Fibroblast of skin of abdomen (primary cell): ENCODE data around the gene WWC2.
"Not testable (repeated sequence)": the region's sequence is repeated elsewhere in the genome, so short reads cannot be mapped to it uniquely, and the experiment has no call there.

Source experiments
- DNase-seq: peaks from one replicate; pipeline ENCODE4 v3.0.0-alpha.2; 2013

Gene WWC2

GRCh38 chr4:183303301-183303700, 204.2 kb downstream of the WWC2 start:
- no peak for DNase-seq

- DNase-seq: no peak
Measured at GRCh38 chr4:183304067-183304466, 205.0 kb downstream of the WWC2 start.

- DNase-seq: no peak
Measured at GRCh38 chr4:183304538-183304937, 205.5 kb downstream of the WWC2 start.

- no peak for DNase-seq
Measured at GRCh38 chr4:183306811-183307210, 207.8 kb downstream of the WWC2 start.

- DNase-seq: no peak
Measured at GRCh38 chr4:183312841-183313240, 213.8 kb downstream of the WWC2 start.

- no peak for DNase-seq
Measured at GRCh38 chr4:183314336-183314735, 215.3 kb downstream of the WWC2 start.

GRCh38 chr4:183314806-183315205, 215.7 kb downstream of the WWC2 start:
- DNase-seq: no peak

- DNase-seq: no peak
Measured at GRCh38 chr4:183318656-183319055, 219.6 kb downstream of the WWC2 start.

GRCh38 chr4:183320211-183321059, 221.4 kb downstream of the WWC2 start, which contains the start of gene CLDN22:
CLDN22 (minus strand) TSS chr4:183320276; CDS start chr4:183320218, 58 bp downstream.
- DNase-seq: no peak

- DNase-seq: no peak
Measured at GRCh38 chr4:183321079-183321478, 222.0 kb downstream of the WWC2 start.

GRCh38 chr4:183321516-183321915, 222.5 kb downstream of the WWC2 start:
- no peak for DNase-seq

GRCh38 chr4:183322326-183322725, 223.3 kb downstream of the WWC2 start, which contains the start of gene CLDN24:
CLDN24 (minus strand) TSS chr4:183322426; CDS start chr4:183322426, 0 bp downstream.
- no peak for DNase-seq

- no peak for DNase-seq
Measured at GRCh38 chr4:183323295-183323694, 224.2 kb downstream of the WWC2 start.

- DNase-seq: not testable (repeated sequence)
Measured at GRCh38 chr4:183324056-183324455, 225.0 kb downstream of the WWC2 start.

GRCh38 chr4:183324619-183325018, 225.6 kb downstream of the WWC2 start:
- no peak for DNase-seq

- DNase-seq: not testable (repeated sequence)
Measured at GRCh38 chr4:183326387-183326786, 227.3 kb downstream of the WWC2 start.

GRCh38 chr4:183326853-183327252, 227.8 kb downstream of the WWC2 start:
- no peak for DNase-seq

- DNase-seq: no peak
Measured at GRCh38 chr4:183327827-183328226, 228.8 kb downstream of the WWC2 start.

GRCh38 chr4:183328832-183329231, 229.8 kb downstream of the WWC2 start:
- peak; percentile 28 for DNase-seq

GRCh38 chr4:183329244-183329643, 230.2 kb downstream of the WWC2 start:
- DNase-seq: no peak

- no peak for DNase-seq
Measured at GRCh38 chr4:183329954-183330742, 231.1 kb downstream of the WWC2 start.

GRCh38 chr4:183330841-183331240, 231.8 kb downstream of the WWC2 start:
- no peak for DNase-seq

- DNase-seq: no peak
Measured at GRCh38 chr4:183332447-183332846, 233.4 kb downstream of the WWC2 start.

GRCh38 chr4:183333202-183333601, 234.1 kb downstream of the WWC2 start:
- no peak for DNase-seq
